Endothelial cell of umbilical vein (primary cell): ENCODE data around the gene NRK. TPM values are rescaled to one million over a fixed set of nuclear protein-coding genes. Genes with fewer than 3 reads are reported as not detected.
A peak's percentile ranks its signal among the peaks of the same experiment; 100 is the strongest.

Source experiments
- BruUV-seq: library from RNA; stranded (reverse); fragments of 400-500 nt; replicated peaks from 2 replicates; lab custom pipeline; 2021; lab: Mats Ljungman, UMichigan
- CTCF ChIA-PET: fragments of 300-600, 350-600 bp; sonication (Branson Sonifier 250); formaldehyde crosslinking; loops from one replicate; lab custom pipeline; 2021; ENCODE audit warnings: antibody characterized with exemption, inconsistent platforms; lab: Charles Lee
- POLR2A ChIA-PET: fragments of 300-600, 350-600 bp; sonication (Branson Sonifier 250); formaldehyde crosslinking; loops from one replicate; lab custom pipeline; 2021; ENCODE audit warnings: antibody characterized with exemption, inconsistent platforms; lab: Charles Lee
- DNase-seq: peaks from one replicate; pipeline ENCODE4 v3.0.0-alpha.2; 2011; ENCODE audit warnings: low read depth, low spot score
- FAIRE-seq: peaks from 2 replicates; lab custom pipeline; 2011; peaks lifted over from hg19 to GRCh38; lab: Jason Lieb, UNC
- H2AFZ ChIP-seq: 2 replicates; pipeline ENCODE4 v1.6.0; 2012; ENCODE audit warnings: low read depth, low read length, control low read depth, inconsistent platforms
- H3K27ac ChIP-seq: 2 replicates; pipeline ENCODE4 v1.5.1; 2011; ENCODE audit warnings: low read depth, mild to moderate bottlenecking, control low read depth, low read length, moderate library complexity; ENCODE audit not compliant: insufficient read depth
- H3K27me3 ChIP-seq, 2 experiments: 2 replicates each; pipeline versions ENCODE4 v1.6.0 to v1.6.1; 2011; ENCODE audit warnings: low read length in 2 of 2, mixed read lengths in 1 of 2; ENCODE audit not compliant: control insufficient read depth in 2 of 2, insufficient read depth in 2 of 2
- H3K36me3 ChIP-seq, 2 experiments: 2 replicates in 1 of 2; 3 replicates in 1 of 2; pipeline ENCODE4 v1.5.1; 2011; ENCODE audit warnings: low read length in 2 of 2, mild to moderate bottlenecking in 1 of 2, moderate library complexity in 1 of 2; ENCODE audit not compliant: control insufficient read depth in 2 of 2, insufficient read depth in 2 of 2; ENCODE audit errors: extremely low read depth in 1 of 2
- H3K4me1 ChIP-seq: 3 replicates; pipeline ENCODE4 v1.5.1; 2011; ENCODE audit warnings: mild to moderate bottlenecking, low read length; ENCODE audit not compliant: control insufficient read depth, insufficient read depth; ENCODE audit errors: extremely low read depth
- H3K4me2 ChIP-seq: 2 replicates; pipeline ENCODE4 v1.6.1; 2011; ENCODE audit warnings: low read length, control low read depth, mixed read lengths; ENCODE audit not compliant: insufficient read depth
- H3K4me3 ChIP-seq, 3 experiments: fragments of 200-600 bp in 1 of 3; sonication (generic), shearing (Covaris generic) in 1 of 3; replicated peaks in 1 of 3; 2 replicates each; pipeline ENCODE4 v1.5.1; 2011 to 2016; ENCODE audit warnings: control low read depth in 3 of 3, low read length in 3 of 3, mild to moderate bottlenecking in 2 of 3, inconsistent platforms in 1 of 3, low read depth in 1 of 3, moderate library complexity in 1 of 3; ENCODE audit not compliant: insufficient read depth in 1 of 3
- H3K79me2 ChIP-seq: 2 replicates; pipeline ENCODE4 v1.6.0; 2012; ENCODE audit warnings: low read length, inconsistent platforms; ENCODE audit not compliant: control insufficient read depth, insufficient read depth
- H3K9ac ChIP-seq: replicated peaks from 2 replicates; pipeline ENCODE3; 2011; ENCODE audit warnings: low read length, control low read depth; ENCODE audit not compliant: insufficient read depth; ENCODE audit errors: extremely low read depth
- H3K9me1 ChIP-seq: replicated peaks from 3 replicates; pipeline ENCODE4 v1.6.0; 2011; ENCODE audit warnings: mild to moderate bottlenecking, low read length; ENCODE audit not compliant: control insufficient read depth, insufficient read depth; ENCODE audit errors: extremely low read depth
- H3K9me3 ChIP-seq: replicated peaks from 2 replicates; pipeline ENCODE4 v1.5.1; 2012; ENCODE audit warnings: low read length, inconsistent platforms; ENCODE audit not compliant: control insufficient read depth, insufficient read depth
- H4K20me1 ChIP-seq: replicated peaks from 2 replicates; pipeline ENCODE3; 2011; ENCODE audit warnings: mild to moderate bottlenecking, low read length; ENCODE audit not compliant: control insufficient read depth, insufficient read depth; ENCODE audit errors: extremely low read depth
- CTCF ChIP-seq, 2 donors: IDR thresholded peaks; 1 replicate in 1 of 2; 2 replicates in 1 of 2; pipeline ENCODE4 v1.5.1; 2011; ENCODE audit warnings: low read length in 2 of 2, mild to moderate bottlenecking in 2 of 2, moderate library complexity in 2 of 2, control low read depth in 1 of 2, inconsistent platforms in 1 of 2, low read depth in 1 of 2; ENCODE audit not compliant: insufficient read depth in 1 of 2; ENCODE audit errors: extremely low read depth in 1 of 2
- MAX ChIP-seq: IDR thresholded peaks from 2 replicates; pipeline ENCODE4 v1.6.1; 2011; ENCODE audit not compliant: insufficient read depth, insufficient read length
- POLR2A ChIP-seq: IDR thresholded peaks from 2 replicates; pipeline ENCODE4 v1.6.1; 2012; ENCODE audit warnings: low read depth, mild to moderate bottlenecking, control low read depth, low read length
- POLR2AphosphoS5 ChIP-seq: IDR thresholded peaks from 2 replicates; pipeline ENCODE4 v1.6.1; 2012; ENCODE audit warnings: low read depth, mild to moderate bottlenecking, control low read depth, low read length, moderate library complexity; ENCODE audit not compliant: insufficient read depth
- dilution Hi-C: fragments of 300-500 bp; cut with MboI; formaldehyde crosslinking; loops from one replicate; pipeline ENCODE4 v1.15.0; 2019; ENCODE audit warnings: low sequenced_read_pairs; ENCODE audit not compliant: extremely low pct_ligation_motif_present
- intact Hi-C: fragments of 100-400 bp; cut with micrococcal nuclease; formaldehyde crosslinking; loops from one replicate; pipeline ENCODE4 v1.10.0; 2022
- polyA plus RNA-seq, 4 experiments: library from polyadenylated mRNA; depleted of rRNA in 3 of 4; stranded (reverse) in 3 of 4; unstranded in 1 of 4; fragments of >200 nt; gene quantifications; 2 replicates each; pipeline versions ENCODE4 v1.2.1 to v1.2.3, GENCODE V29; 2011 to 2012; ENCODE audit warnings: missing spikeins in 1 of 4
- total RNA-seq: library from RNA; stranded (reverse); gene quantifications from 2 replicates; pipeline ENCODE4 v1.2.3, GENCODE V29; 2021

The NRK gene
- total and polyA plus RNA-seq, 2 donors (not counting 3 experiments of a cell fraction or from before 2014, with no cell fraction given), result 1.3 to 3.1 TPM

GRCh38 chrX:105874790-105875189 lies 52.5 kb downstream of the NRK start:
- BruUV-seq, result no TSS peak
- dilution Hi-C loops, result no loop called here
- Histone ChIP-seq H3K9me3 (no peaks in the 10 kb centered on the region), H3K27me3 (no peaks in the 10 kb centered on the region), H2AFZ (no peak overlapping the region), H3K9me1 (no peaks in the 10 kb centered on the region), H3K9ac (no peak overlapping the region), H3K79me2 (no peaks in the 10 kb centered on the region), H4K20me1 (no peaks in the 10 kb centered on the region), H3K27ac (no peak overlapping the region), H3K4me3 (no peak overlapping the region), H3K36me3 (no peaks in the 10 kb centered on the region), H3K4me2 (no peak overlapping the region), H3K4me1 (no peaks in the 10 kb centered on the region)
- TF ChIP-seq CTCF (IDR thresholded peaks at IDR 0.05; ENCODE audit: extremely low read depth in 1 of 2, insufficient read depth in 1 of 2, low read depth in 1 of 2, low read length in 2 of 2), result no peak
- no peak for TF ChIP-seq MAX
- no peak for TF ChIP-seq POLR2AphosphoS5
- ChIA-PET CTCF (no interaction called here), POLR2A (no interaction called here)
- intact Hi-C loops, result no loop called here
- no peak for FAIRE-seq
- no peak for DNase-seq

- no peak overlapping the region for H3K4me3 ChIP-seq
- H3K4me1 ChIP-seq, result no peaks in the 10 kb centered on the region
- H3K79me2 ChIP-seq, result no peaks in the 10 kb centered on the region
- H3K27ac ChIP-seq, result no peak overlapping the region
- no TSS peak for BruUV-seq
- H3K27me3 ChIP-seq, result no peaks in the 10 kb centered on the region
- DNase-seq, result peak; percentile 14
- no peaks in the 10 kb centered on the region for H3K9me1 ChIP-seq
- FAIRE-seq, result peak; percentile 38
- intact Hi-C loops (no loop called here), dilution Hi-C loops (no loop called here)
- ChIA-PET CTCF (interaction anchor here (0.6 to 1.6 kb wide), 6 partner anchors 9 to 915 kb away, joined by 3 to 6 read pairs (median 3); no protein-coding TSS in a partner anchor), POLR2A (no interaction called here)
- no peaks in the 10 kb centered on the region for H3K36me3 ChIP-seq
- H2AFZ ChIP-seq, result no peak overlapping the region
- peak in 1 of 2 donors; percentile 12 for TF ChIP-seq CTCF (IDR thresholded peaks at IDR 0.05; ENCODE audit: extremely low read depth in 1 of 2, insufficient read depth in 1 of 2, low read depth in 1 of 2, low read length in 2 of 2)
- no peak for TF ChIP-seq POLR2A
- H3K9ac ChIP-seq, result no peak overlapping the region
- H3K4me2 ChIP-seq, result no peak overlapping the region
- no peaks in the 10 kb centered on the region for H4K20me1 ChIP-seq
- H3K9me3 ChIP-seq, result no peaks in the 10 kb centered on the region
Measured at GRCh38 chrX:105876658-105877057, 54.3 kb downstream of the NRK start.
